ENCODE measurements around the gene CCDC154.
A peak's percentile ranks its signal among the peaks of the same experiment; 100 is the strongest.
"Not testable (repeated sequence)": the region's sequence is repeated elsewhere in the genome, so short reads cannot be mapped to it uniquely, and the experiment has no call there.

Gene CCDC154

GRCh38 chr16:1452530-1452929 lies 8.2 kb upstream of the CCDC154 start:
- no peak for DNase-seq

GRCh38 chr16:1451702-1452392 lies 7.5 kb upstream of the CCDC154 start:
- no peak for DNase-seq

GRCh38 chr16:1450841-1451240 lies 6.5 kb upstream of the CCDC154 start:
- DNase-seq: no peak

GRCh38 chr16:1450218-1450617 lies 5.9 kb upstream of the CCDC154 start:
- DNase-seq: no peak

- no peak for DNase-seq
Observed at GRCh38 chr16:1449201-1449788, 4.9 kb upstream of the CCDC154 start.

- no peak for DNase-seq
Observed at GRCh38 chr16:1448536-1449116, 4.3 kb upstream of the CCDC154 start.

GRCh38 chr16:1447965-1448364 lies 3.6 kb upstream of the CCDC154 start:
- DNase-seq: no peak

- no peak for DNase-seq
Observed at GRCh38 chr16:1446296-1447080, 2.1 kb upstream of the CCDC154 start.

GRCh38 chr16:1445518-1446203 lies 1.3 kb upstream of the CCDC154 start:
- no peak for DNase-seq

GRCh38 chr16:1444730-1445517 lies 568 bp upstream of the CCDC154 start:
- no peak for DNase-seq

GRCh38 chr16:1443403-1443973 lies 868 bp downstream of the CCDC154 start:
- DNase-seq: no peak

- DNase-seq: no peak
Observed at GRCh38 chr16:1442697-1443096, 1.7 kb downstream of the CCDC154 start.

- DNase-seq: no peak
Observed at GRCh38 chr16:1441391-1441829, 2.9 kb downstream of the CCDC154 start.

GRCh38 chr16:1439699-1440074 lies 4.7 kb downstream of the CCDC154 start:
- DNase-seq: not testable (repeated sequence)

GRCh38 chr16:1439058-1439698 lies 5.2 kb downstream of the CCDC154 start:
- DNase-seq: peak; percentile 58 to 71

- no peak for DNase-seq
Observed at GRCh38 chr16:1438229-1439057, 5.9 kb downstream of the CCDC154 start.

- peak in 1 of 2 experiments; percentile 34 for DNase-seq
Observed at GRCh38 chr16:1437606-1438005, 6.8 kb downstream of the CCDC154 start.

- DNase-seq: no peak
Observed at GRCh38 chr16:1436731-1437355, 7.5 kb downstream of the CCDC154 start.

GRCh38 chr16:1435921-1436697 lies 8.2 kb downstream of the CCDC154 start:
- no peak for DNase-seq

Measured in SHP77 (cell line).